Measurements from ENCODE around the gene ZBTB48.

Gene ZBTB48

GRCh38 chr1:6600410-6601048, 20.7 kb downstream of the ZBTB48 start:
- DNase-seq (ENCODE audit: low spot score), result no peak
- TF ChIP-seq CTCF (IDR thresholded peaks at IDR 0.05; ENCODE audit: extremely low read depth, missing control alignments), result no peak

- TF ChIP-seq CTCF (IDR thresholded peaks at IDR 0.05; ENCODE audit: extremely low read depth, missing control alignments), result no peak
- peak; percentile 80 for DNase-seq (ENCODE audit: low spot score)
Observed at GRCh38 chr1:6601049-6601922, 21.5 kb downstream of the ZBTB48 start.

GRCh38 chr1:6601923-6602668, 22.3 kb downstream of the ZBTB48 start:
- no peak for TF ChIP-seq CTCF (IDR thresholded peaks at IDR 0.05; ENCODE audit: extremely low read depth, missing control alignments)
- peak; percentile 81 for DNase-seq (ENCODE audit: low spot score)

GRCh38 chr1:6602669-6603237, 23.0 kb downstream of the ZBTB48 start, which contains the start of gene KLHL21:
TSS of gene KLHL21 (minus strand) at chr1:6602869. CDS start at chr1:6602817, 52 bp downstream.
- TF ChIP-seq CTCF (IDR thresholded peaks at IDR 0.05; ENCODE audit: extremely low read depth, missing control alignments), result no peak
- DNase-seq (ENCODE audit: low spot score), result peak; percentile 96

GRCh38 chr1:6603238-6603914, 23.6 kb downstream of the ZBTB48 start:
- DNase-seq (ENCODE audit: low spot score), result peak; percentile 61
- no peak for TF ChIP-seq CTCF (IDR thresholded peaks at IDR 0.05; ENCODE audit: extremely low read depth, missing control alignments)

GRCh38 chr1:6603915-6604558, 24.2 kb downstream of the ZBTB48 start:
- no peak for TF ChIP-seq CTCF (IDR thresholded peaks at IDR 0.05; ENCODE audit: extremely low read depth, missing control alignments)
- no peak for DNase-seq (ENCODE audit: low spot score)

Measured in GM20000 (cell line).